PC-3 (cell line): Measurements from ENCODE around the gene RIOX2.

ENCODE experiments used
- CTCF ChIP-seq: fragments of 300-600 bp; sonication (generic); conservative IDR thresholded peaks from 2 replicates; pipeline ENCODE4 v1.5.1; 2017; ENCODE audit warnings: antibody characterized with exemption, low read depth, mild to moderate bottlenecking, low read length
- EZH2 ChIP-seq: fragments of 300-600 bp; sonication (generic); IDR thresholded peaks from one replicate; pipeline ENCODE4 v1.6.1; 2017; ENCODE audit warnings: antibody characterized with exemption, mild to moderate bottlenecking, low read length; ENCODE audit not compliant: unreplicated experiment
- EZH2phosphoT487 ChIP-seq: fragments of 300-600 bp; sonication (generic); IDR thresholded peaks from 2 replicates; pipeline ENCODE4 v1.6.1; 2018; ENCODE audit warnings: mild to moderate bottlenecking, antibody characterized with exemption, low read length, borderline replicate concordance

DNA sequence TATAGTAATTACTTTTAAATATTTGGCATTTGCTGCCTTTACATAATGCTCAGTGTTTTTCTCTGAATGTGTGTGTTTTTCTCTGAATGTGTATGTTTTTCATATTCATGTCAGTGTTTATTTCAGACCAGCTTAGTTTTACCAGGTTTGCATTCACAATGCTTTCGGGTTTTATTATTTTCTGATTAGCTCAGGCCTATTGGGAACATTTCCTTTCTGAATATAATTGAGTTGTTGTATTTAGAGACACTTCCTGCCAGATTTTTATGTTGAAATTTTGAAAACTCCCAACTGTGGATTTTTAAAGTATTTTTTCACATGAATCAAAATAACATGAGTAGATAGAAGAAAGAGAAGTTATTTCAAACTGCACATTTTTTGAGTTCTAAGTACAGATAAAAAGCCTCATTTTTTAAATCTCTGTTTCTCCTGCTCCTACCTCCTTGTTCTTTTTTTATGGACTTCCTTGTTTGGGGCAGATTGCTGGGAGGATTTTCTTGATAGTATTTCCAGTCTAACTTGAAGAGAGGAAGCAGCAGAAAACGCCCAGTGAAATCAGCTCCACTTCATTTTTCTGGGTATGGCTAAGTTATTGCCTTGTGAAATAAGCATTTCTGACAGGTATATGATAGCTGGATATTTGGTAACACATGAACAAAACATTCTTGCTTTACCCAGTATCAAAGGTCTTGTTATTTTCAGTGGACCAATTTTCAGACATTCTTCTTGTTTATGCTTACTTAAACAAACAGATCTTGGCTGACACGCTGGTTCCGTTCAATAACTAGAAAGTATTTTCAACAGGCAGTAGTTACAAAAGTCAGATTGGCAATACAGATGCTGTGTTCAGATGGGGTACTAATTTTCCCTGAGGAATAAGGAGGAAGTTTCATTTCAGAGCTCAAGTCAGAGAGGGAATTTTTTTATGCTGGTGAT, 70.7 kb downstream of the RIOX2 start:
- TF ChIP-seq CTCF, result no peak
- no peak for TF ChIP-seq EZH2
- TF ChIP-seq EZH2phosphoT487, result no peak
